ENCODE results near the gene PRPSAP1.
A peak's percentile ranks its signal among the peaks of the same experiment; 100 is the strongest.

PRPSAP1 gene

DNA sequence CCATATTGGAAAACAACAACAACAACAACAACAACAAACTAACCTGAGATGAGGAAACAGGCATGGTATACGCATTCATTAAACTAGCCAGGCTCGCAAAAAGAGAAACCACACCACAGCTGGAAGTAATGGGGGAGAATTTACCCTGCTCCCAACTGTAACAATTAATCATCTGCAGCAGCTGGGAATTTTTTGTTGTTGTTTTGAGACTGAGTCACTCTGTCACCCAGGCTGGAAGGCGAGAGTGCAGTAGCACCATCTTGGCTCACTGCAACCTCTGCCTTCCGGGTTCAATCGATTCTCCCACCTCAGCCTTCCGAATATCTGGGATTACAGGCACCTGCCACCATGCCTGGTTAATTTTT, 16.3 kb downstream of the PRPSAP1 start:
- TF ChIP-seq POLR2A (IDR thresholded peaks at IDR 0.05; ENCODE audit: extremely low read depth, insufficient read length) (no peak), MYC (IDR thresholded peaks at IDR 0.05; ENCODE audit: low read depth, low read length) (no peak)
- TF ChIP-seq, protein P1, sequence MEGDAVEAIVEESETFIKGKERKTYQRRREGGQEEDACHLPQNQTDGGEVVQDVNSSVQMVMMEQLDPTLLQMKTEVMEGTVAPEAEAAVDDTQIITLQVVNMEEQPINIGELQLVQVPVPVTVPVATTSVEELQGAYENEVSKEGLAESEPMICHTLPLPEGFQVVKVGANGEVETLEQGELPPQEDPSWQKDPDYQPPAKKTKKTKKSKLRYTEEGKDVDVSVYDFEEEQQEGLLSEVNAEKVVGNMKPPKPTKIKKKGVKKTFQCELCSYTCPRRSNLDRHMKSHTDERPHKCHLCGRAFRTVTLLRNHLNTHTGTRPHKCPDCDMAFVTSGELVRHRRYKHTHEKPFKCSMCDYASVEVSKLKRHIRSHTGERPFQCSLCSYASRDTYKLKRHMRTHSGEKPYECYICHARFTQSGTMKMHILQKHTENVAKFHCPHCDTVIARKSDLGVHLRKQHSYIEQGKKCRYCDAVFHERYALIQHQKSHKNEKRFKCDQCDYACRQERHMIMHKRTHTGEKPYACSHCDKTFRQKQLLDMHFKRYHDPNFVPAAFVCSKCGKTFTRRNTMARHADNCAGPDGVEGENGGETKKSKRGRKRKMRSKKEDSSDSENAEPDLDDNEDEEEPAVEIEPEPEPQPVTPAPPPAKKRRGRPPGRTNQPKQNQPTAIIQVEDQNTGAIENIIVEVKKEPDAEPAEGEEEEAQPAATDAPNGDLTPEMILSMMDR (IDR thresholded peaks at IDR 0.05; ENCODE audit: low read depth, low read length): no peak
- TF ChIP-seq, protein P2, sequence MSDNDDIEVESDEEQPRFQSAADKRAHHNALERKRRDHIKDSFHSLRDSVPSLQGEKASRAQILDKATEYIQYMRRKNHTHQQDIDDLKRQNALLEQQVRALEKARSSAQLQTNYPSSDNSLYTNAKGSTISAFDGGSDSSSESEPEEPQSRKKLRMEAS (IDR thresholded peaks at IDR 0.05; ENCODE audit: low read depth, low read length): no peak
- no peak overlapping the region for H3K4me3 ChIP-seq (ENCODE audit: low read depth, low read length)
- DNase-seq (ENCODE audit: low read depth): peak; percentile 55

DNA sequence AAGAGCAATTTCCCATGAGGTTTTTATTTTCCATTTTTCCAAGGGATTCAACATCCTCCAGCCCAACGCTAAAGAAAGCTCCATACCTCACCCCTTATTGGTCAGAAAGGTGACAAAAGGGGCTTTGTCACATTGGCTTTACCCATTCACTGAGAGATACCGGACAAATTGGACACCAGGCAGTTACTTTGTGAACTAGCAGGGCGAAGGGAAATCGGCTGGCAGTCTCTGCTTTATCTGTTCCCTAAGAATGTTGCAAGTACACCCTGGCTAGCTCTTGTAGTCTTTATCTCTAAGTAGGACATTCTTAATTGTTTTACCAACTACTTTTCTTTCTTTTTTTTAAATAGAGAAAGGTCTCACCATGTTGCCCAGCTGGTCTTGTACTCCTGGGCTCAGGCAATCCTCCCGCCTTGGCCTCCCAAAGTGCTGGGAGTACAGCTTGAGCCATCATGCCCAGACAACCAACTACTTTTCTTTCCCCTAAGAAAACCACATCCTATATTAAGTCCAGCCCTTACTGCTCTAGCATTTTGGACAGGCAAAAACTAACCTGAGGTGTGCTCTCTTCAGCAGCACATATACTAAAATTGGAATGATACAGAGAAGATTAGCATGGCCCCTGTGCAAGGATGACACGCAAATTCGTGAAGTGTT, 16.8 kb downstream of the PRPSAP1 start:
- no peak for TF ChIP-seq MYC (IDR thresholded peaks at IDR 0.05; ENCODE audit: low read depth, low read length)
- no peak for TF ChIP-seq POLR2A (IDR thresholded peaks at IDR 0.05; ENCODE audit: extremely low read depth, insufficient read length)
- TF ChIP-seq, protein P2 (IDR thresholded peaks at IDR 0.05; ENCODE audit: low read depth, low read length): no peak
- TF ChIP-seq, protein P1 (IDR thresholded peaks at IDR 0.05; ENCODE audit: low read depth, low read length): no peak
- H3K4me3 ChIP-seq (ENCODE audit: low read depth, low read length): no peak overlapping the region
- DNase-seq (ENCODE audit: low read depth): peak; percentile 57

DNA sequence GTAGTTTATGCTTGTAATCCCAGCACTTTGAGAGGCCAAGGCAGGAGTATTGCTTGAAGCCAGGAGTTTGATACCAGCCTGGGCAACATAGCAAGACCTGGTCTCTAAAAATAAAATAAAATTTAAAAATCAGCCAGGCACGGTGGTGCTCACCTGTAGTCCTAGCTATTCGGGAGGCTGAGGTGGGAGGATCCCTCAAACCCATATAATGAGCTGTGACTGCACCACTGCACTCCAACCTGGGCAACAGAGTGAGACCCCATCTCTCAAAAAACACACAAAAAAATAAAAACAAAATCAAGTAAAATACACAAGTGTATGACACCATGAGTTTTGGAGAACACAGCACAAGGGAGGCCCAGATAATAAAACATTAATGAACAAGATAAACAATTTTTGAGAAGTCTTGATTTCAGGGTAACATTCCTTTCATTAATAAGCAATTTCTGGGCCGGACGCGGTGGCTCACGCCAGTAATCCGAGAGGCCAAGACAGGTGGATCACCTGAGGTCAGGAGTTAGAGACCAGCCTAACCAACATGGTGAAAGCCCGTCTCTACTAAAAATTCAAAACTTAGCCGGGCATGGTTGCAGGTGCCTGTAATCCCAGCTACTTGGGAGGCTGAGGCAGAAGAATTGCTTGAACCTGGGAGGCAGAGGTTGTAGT, 17.9 kb downstream of the PRPSAP1 start:
- H3K4me3 ChIP-seq (ENCODE audit: low read depth, low read length): no peak overlapping the region
- TF ChIP-seq POLR2A (IDR thresholded peaks at IDR 0.05; ENCODE audit: extremely low read depth, insufficient read length) (no peak), MYC (IDR thresholded peaks at IDR 0.05; ENCODE audit: low read depth, low read length) (no peak)
- TF ChIP-seq, protein P2 (IDR thresholded peaks at IDR 0.05; ENCODE audit: low read depth, low read length): no peak
- TF ChIP-seq, protein P1 (IDR thresholded peaks at IDR 0.05; ENCODE audit: low read depth, low read length): no peak
- DNase-seq (ENCODE audit: low read depth): no peak

DNA sequence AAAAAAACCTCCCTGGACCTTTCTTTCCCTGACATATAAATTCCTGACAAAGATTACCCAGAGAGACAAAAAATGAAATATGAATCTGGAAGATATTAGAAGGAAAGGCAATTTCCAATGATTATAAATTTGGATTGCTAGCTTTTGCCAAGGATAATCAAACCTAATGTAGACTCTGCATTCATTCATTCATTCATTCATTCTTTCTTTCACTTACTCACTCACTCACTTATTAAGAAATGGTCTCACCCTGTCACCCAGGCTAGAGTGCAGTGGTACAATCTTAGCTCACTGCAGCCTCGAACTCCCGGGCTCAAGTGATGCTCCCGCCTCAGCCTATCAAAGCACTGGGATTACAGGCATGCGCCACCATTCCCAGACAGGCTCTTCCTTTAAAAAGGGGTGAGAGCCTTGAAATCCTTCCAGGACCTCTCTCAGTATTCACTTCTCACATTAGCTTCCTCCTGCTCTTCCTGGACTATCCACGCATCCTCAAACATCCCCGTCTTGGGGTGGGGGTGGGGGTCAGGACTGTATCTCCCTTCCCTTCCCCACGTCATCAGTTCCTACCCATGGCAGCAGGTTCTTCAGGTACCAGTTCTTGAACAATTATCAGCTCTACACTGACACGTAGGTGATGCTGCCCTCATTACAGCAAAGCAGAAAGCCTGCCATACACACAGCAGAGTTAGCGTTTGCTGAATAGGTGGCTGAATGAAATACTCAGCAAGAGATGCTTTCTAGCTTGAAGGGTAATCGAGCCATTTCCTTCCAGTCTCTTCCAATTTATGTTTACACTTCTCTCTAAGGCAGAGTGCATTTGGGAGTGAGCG, 19.8 kb downstream of the PRPSAP1 start:
- no peak overlapping the region for H3K4me3 ChIP-seq (ENCODE audit: low read depth, low read length)
- TF ChIP-seq, protein P2 (IDR thresholded peaks at IDR 0.05; ENCODE audit: low read depth, low read length): no peak
- TF ChIP-seq, protein P1 (IDR thresholded peaks at IDR 0.05; ENCODE audit: low read depth, low read length): no peak
- TF ChIP-seq POLR2A (IDR thresholded peaks at IDR 0.05; ENCODE audit: extremely low read depth, insufficient read length): no peak
- TF ChIP-seq MYC (IDR thresholded peaks at IDR 0.05; ENCODE audit: low read depth, low read length): no peak
- no peak for DNase-seq (ENCODE audit: low read depth)

DNA sequence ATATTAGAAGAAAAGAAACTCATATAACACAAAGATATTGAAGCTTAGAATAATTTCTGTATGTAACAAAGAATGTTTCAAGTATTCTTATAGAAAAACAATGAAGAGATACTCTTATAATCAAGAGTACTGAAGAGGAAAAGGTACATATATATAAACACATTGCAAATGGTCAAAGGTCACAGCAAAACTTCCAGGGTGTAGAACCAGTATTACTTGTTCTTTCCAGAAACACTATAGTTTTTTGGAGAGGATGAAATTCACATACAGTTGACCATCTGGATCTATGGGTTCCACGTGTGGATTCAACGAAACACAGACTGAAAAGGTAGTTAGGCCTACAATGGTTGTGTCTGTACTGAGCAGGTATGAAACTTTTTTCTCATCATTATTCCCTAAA, 22.6 kb downstream of the PRPSAP1 start:
- TF ChIP-seq POLR2A (IDR thresholded peaks at IDR 0.05; ENCODE audit: extremely low read depth, insufficient read length) (no peak), MYC (IDR thresholded peaks at IDR 0.05; ENCODE audit: low read depth, low read length) (no peak)
- TF ChIP-seq, protein P1 (IDR thresholded peaks at IDR 0.05; ENCODE audit: low read depth, low read length): no peak
- TF ChIP-seq, protein P2 (IDR thresholded peaks at IDR 0.05; ENCODE audit: low read depth, low read length): no peak
- no peak overlapping the region for H3K4me3 ChIP-seq (ENCODE audit: low read depth, low read length)
- no peak for DNase-seq (ENCODE audit: low read depth)

Data from NB4 (cell line).